H9 (cell line): ENCODE data around the gene GABBR2. TPM values are rescaled to one million over a fixed set of nuclear protein-coding genes. Genes with fewer than 3 reads are reported as not detected.
A peak's percentile ranks its signal among the peaks of the same experiment; 100 is the strongest.
"Not testable (repeated sequence)": the region's sequence is repeated elsewhere in the genome, so short reads cannot be mapped to it uniquely, and the experiment has no call there.

Experiments
- DNase-seq: peaks from one replicate; pipeline ENCODE4 v3.0.0-alpha.2; 2017
- H2AFZ ChIP-seq: one replicate; pipeline ENCODE4 v1.6.1; 2013; ENCODE audit warnings: mild to moderate bottlenecking, low read length, control low read depth, moderate library complexity
- H2AK5ac ChIP-seq: 2 replicates; pipeline ENCODE4 v1.6.1; 2013; ENCODE audit warnings: low read length, control low read depth, mixed read lengths; ENCODE audit not compliant: insufficient read length
- H2BK120ac ChIP-seq: one replicate; pipeline ENCODE4 v1.6.1; 2013; ENCODE audit warnings: low read depth, mild to moderate bottlenecking, low read length, control low read depth, inconsistent platforms; ENCODE audit not compliant: poor library complexity, severe bottlenecking
- H2BK12ac ChIP-seq: 2 replicates; pipeline ENCODE4 v1.6.1; 2013; ENCODE audit warnings: low read length, control low read depth, mixed read lengths, low read depth; ENCODE audit not compliant: insufficient read length
- H2BK15ac ChIP-seq: 2 replicates; pipeline ENCODE4 v1.6.1; 2013; ENCODE audit warnings: low read depth, low read length, control low read depth
- H2BK20ac ChIP-seq: one replicate; pipeline ENCODE4 v1.6.1; 2013; ENCODE audit warnings: low read depth, mild to moderate bottlenecking, low read length, control low read depth, inconsistent platforms; ENCODE audit not compliant: poor library complexity, severe bottlenecking
- H2BK5ac ChIP-seq: 2 replicates; pipeline ENCODE4 v1.6.1; 2013; ENCODE audit warnings: low read length, control low read depth, mixed read lengths; ENCODE audit not compliant: insufficient read length
- H3K14ac ChIP-seq: 2 replicates; pipeline ENCODE4 v1.6.1; 2013; ENCODE audit warnings: low read length, control low read depth; ENCODE audit not compliant: insufficient read depth
- H3K18ac ChIP-seq: 2 replicates; pipeline ENCODE4 v1.6.1; 2013; ENCODE audit warnings: low read depth, mild to moderate bottlenecking, mixed read lengths, low read length, control low read depth; ENCODE audit not compliant: insufficient read length
- H3K23ac ChIP-seq: 2 replicates; pipeline ENCODE4 v1.6.1; 2013; ENCODE audit warnings: low read length, control low read depth, mixed read lengths, low read depth; ENCODE audit not compliant: insufficient read length
- H3K23me2 ChIP-seq: 2 replicates; pipeline ENCODE4 v1.6.1; 2013; ENCODE audit warnings: low read depth, mild to moderate bottlenecking, mixed read lengths, low read length, control low read depth; ENCODE audit not compliant: insufficient read length, poor library complexity, severe bottlenecking
- H3K27ac ChIP-seq: 2 replicates; pipeline ENCODE4 v1.5.1; 2013; ENCODE audit warnings: low read length, control low read depth, mixed read lengths, low read depth; ENCODE audit not compliant: insufficient read length
- H3K27me3 ChIP-seq: 2 replicates; pipeline ENCODE4 v1.6.1; 2013; ENCODE audit warnings: low read length, control low read depth, inconsistent platforms; ENCODE audit not compliant: insufficient read depth
- H3K4ac ChIP-seq: 2 replicates; pipeline ENCODE4 v1.6.1; 2013; ENCODE audit warnings: low read depth, mild to moderate bottlenecking, control low read depth, inconsistent platforms, low read length, moderate library complexity
- H3K4me1 ChIP-seq: 2 replicates; pipeline ENCODE4 v1.6.1; 2013; ENCODE audit warnings: low read length, control low read depth, inconsistent platforms; ENCODE audit not compliant: insufficient read depth
- H3K4me2 ChIP-seq: 2 replicates; pipeline ENCODE4 v1.6.1; 2013; ENCODE audit warnings: low read length, control low read depth, mixed read lengths; ENCODE audit not compliant: insufficient read length, insufficient read depth
- H3K56ac ChIP-seq: 2 replicates; pipeline ENCODE4 v1.6.1; 2013; ENCODE audit warnings: low read depth, mild to moderate bottlenecking, mixed read lengths, low read length, control low read depth; ENCODE audit not compliant: insufficient read length
- H3K79me1 ChIP-seq: 2 replicates; pipeline ENCODE4 v1.6.1; 2013; ENCODE audit warnings: low read depth, mild to moderate bottlenecking, moderate library complexity, low read length, control low read depth, inconsistent platforms; ENCODE audit not compliant: insufficient read depth, poor library complexity, severe bottlenecking
- H3K79me2 ChIP-seq: 2 replicates; pipeline ENCODE4 v1.6.1; 2013; ENCODE audit warnings: low read length, control low read depth, inconsistent platforms; ENCODE audit not compliant: insufficient read depth
- H3K9ac ChIP-seq: 2 replicates; pipeline ENCODE4 v1.6.1; 2013; ENCODE audit warnings: low read length, control low read depth, mixed read lengths; ENCODE audit not compliant: insufficient read length; ENCODE audit errors: extremely low read depth
- H3K9me3 ChIP-seq: one replicate; pipeline ENCODE4 v1.6.1; 2013; ENCODE audit warnings: low read depth, low read length, inconsistent platforms; ENCODE audit not compliant: control insufficient read depth
- H3T11ph ChIP-seq: one replicate; pipeline ENCODE4 v1.6.1; 2013; ENCODE audit warnings: mild to moderate bottlenecking, low read length, control low read depth, inconsistent platforms
- H4K20me1 ChIP-seq: one replicate; pipeline ENCODE4 v1.6.1; 2013; ENCODE audit not compliant: control insufficient read depth, insufficient read length, insufficient read depth
- H4K5ac ChIP-seq: 2 replicates; pipeline ENCODE4 v1.6.1; 2013; ENCODE audit warnings: low read depth, mild to moderate bottlenecking, mixed read lengths, low read length, control low read depth; ENCODE audit not compliant: insufficient read length
- H4K8ac ChIP-seq: replicated peaks from 2 replicates; pipeline ENCODE4 v1.6.1; 2013; ENCODE audit warnings: low read length, control low read depth, mixed read lengths, low read depth; ENCODE audit not compliant: insufficient read length
- H4K91ac ChIP-seq: 2 replicates; pipeline ENCODE4 v1.6.1; 2013; ENCODE audit warnings: low read depth, mild to moderate bottlenecking, moderate library complexity, mixed read lengths, low read length, control low read depth; ENCODE audit not compliant: insufficient read length
- H3K27ac Mint-ChIP-seq, 3 experiments: 2 replicates in 2 of 3; 3 replicates in 1 of 3; pipeline ENCODE4 v1.8.0; 2020 to 2021; ENCODE audit warnings: mixed read lengths in 3 of 3, mild to moderate bottlenecking in 1 of 3, moderate library complexity in 1 of 3
- H3K27me3 Mint-ChIP-seq: 2 replicates; pipeline ENCODE4 v1.8.0; 2021; ENCODE audit warnings: low read depth, mild to moderate bottlenecking, moderate library complexity, mixed read lengths
- H3K36me3 Mint-ChIP-seq, 3 experiments: 2 replicates in 2 of 3; 3 replicates in 1 of 3; pipeline ENCODE4 v1.8.0; 2020 to 2021; ENCODE audit warnings: low read depth in 3 of 3, mixed read lengths in 3 of 3; ENCODE audit not compliant: insufficient read depth in 1 of 3
- H3K4me1 Mint-ChIP-seq, 2 experiments: 2 replicates each; pipeline ENCODE4 v1.8.0; 2020; ENCODE audit warnings: mixed read lengths in 2 of 2
- H3K4me3 Mint-ChIP-seq, 2 experiments: 2 replicates in 1 of 2; 3 replicates in 1 of 2; pipeline ENCODE4 v1.8.0; 2020 to 2021; ENCODE audit warnings: mild to moderate bottlenecking in 2 of 2, mixed read lengths in 2 of 2, moderate library complexity in 1 of 2
- H3K9me3 Mint-ChIP-seq, 2 experiments: 2 replicates in 1 of 2; 3 replicates in 1 of 2; pipeline ENCODE4 v1.8.0; 2020; ENCODE audit warnings: mild to moderate bottlenecking in 2 of 2, mixed read lengths in 2 of 2, moderate library complexity in 1 of 2
- CTCF ChIP-seq: fragments of 200-600 bp; sonication (generic); conservative IDR thresholded peaks from 3 replicates; pipeline ENCODE4 v1.8.0; 2021; ENCODE audit warnings: antibody characterized with exemption, mild to moderate bottlenecking
- WGBS: extraction: QIAGEN DNeasy Blood & Tissue Kit; methylation state at CpG from one replicate; pipeline ENCODE4 v1.1.7; 2013; ENCODE audit warnings: missing lambda C conversion rate, low lambda C conversion rate, mixed read lengths; ENCODE audit not compliant: insufficient read length; ENCODE audit errors: extremely low coverage; 5-methylcytosine and 5-hydroxymethylcytosine counted together
- total RNA-seq: library from RNA; stranded (reverse); gene quantifications from 2 replicates; pipeline ENCODE4 v1.2.1, GENCODE V29; 2021

Gene GABBR2
- total RNA-seq, 1 experiment from 2014 or later: 0.66 TPM

- Histone ChIP-seq H3K27ac (no peak overlapping the region), H2BK20ac (no peak overlapping the region), H3K9ac (no peak overlapping the region), H2AFZ (no peak overlapping the region), H3K27me3 (no peaks in the 10 kb centered on the region; the same call in 1 of the 2 replicates), H3K79me2 (no peaks in the 10 kb centered on the region), H3K18ac (no peak overlapping the region), H2BK12ac (no peak overlapping the region), H4K8ac (no peak overlapping the region), H2BK120ac (no peak overlapping the region), H3K56ac (no peak overlapping the region), H4K91ac (no peak overlapping the region), H2BK5ac (no peak overlapping the region), H3K14ac (no peak overlapping the region), H3K23ac (no peak overlapping the region), H3K79me1 (no peaks in the 10 kb centered on the region), H3K4me1 (peaks cover 19% of the 10 kb centered on the region), H2BK15ac (no peak overlapping the region), H3T11ph (no peak overlapping the region), H4K5ac (no peak overlapping the region), H3K23me2 (no peaks in the 10 kb centered on the region), H3K4ac (no peak overlapping the region), H4K20me1 (no peaks in the 10 kb centered on the region), H3K4me2 (no peak overlapping the region), H2AK5ac (no peak overlapping the region), H3K9me3 (no peaks in the 10 kb centered on the region)
- Mint-ChIP-seq H3K9me3 (no peaks in the 10 kb centered on the region), H3K4me3 (no peak overlapping the region), H3K27me3 (peaks cover 24% of the 10 kb centered on the region), H3K36me3 (no peaks in the 10 kb centered on the region; a peak in 1 of 7 replicates), H3K4me1 (peaks cover 35 to 37% of the 10 kb centered on the region in 2 experiments), H3K27ac (no peak overlapping the region; a peak in 1 of 7 replicates)
- no CpG with 5 or more reads among the region's 8 CpGs for WGBS
- peak; percentile 23 for DNase-seq
- TF ChIP-seq CTCF: no peak
Observed at GRCh38 chr9:98501819-98502218, 206.9 kb downstream of the GABBR2 start.

- H3K9ac ChIP-seq, H3K4me2 ChIP-seq, H3K27me3 ChIP-seq, H3K27ac Mint-ChIP-seq, H2BK12ac ChIP-seq, H3T11ph ChIP-seq, H3K36me3 Mint-ChIP-seq, H4K20me1 ChIP-seq, H2AK5ac ChIP-seq, H3K18ac ChIP-seq, H2BK15ac ChIP-seq, H4K91ac ChIP-seq, H2BK120ac ChIP-seq, DNase-seq, H3K79me1 ChIP-seq, H3K23ac ChIP-seq, H3K79me2 ChIP-seq, H3K9me3 ChIP-seq, H4K5ac ChIP-seq, H3K9me3 Mint-ChIP-seq, H3K56ac ChIP-seq, H4K8ac ChIP-seq, H3K4me3 Mint-ChIP-seq, H3K27ac ChIP-seq, H3K14ac ChIP-seq, H3K23me2 ChIP-seq, H2BK5ac ChIP-seq, H3K4ac ChIP-seq, H2AFZ ChIP-seq, H2BK20ac ChIP-seq: not testable (repeated sequence)
- peaks cover 19% of the 10 kb centered on the region for H3K4me1 ChIP-seq
- no CpG with 5 or more reads among the region's 8 CpGs for whole genome bisulfite sequencing
- Mint-ChIP-seq H3K4me1 (peaks cover 35 to 37% of the 10 kb centered on the region in 2 experiments), H3K27me3 (peaks cover 21% of the 10 kb centered on the region)
Observed at GRCh38 chr9:98501259-98501658, 207.5 kb downstream of the GABBR2 start.
